K562 (cell line): Measurements from ENCODE around the gene PRR11. TPM values are rescaled to one million over a fixed set of nuclear protein-coding genes. Genes with fewer than 3 reads are reported as not detected.

ENCODE experiments used
- ATF3 ChIP-seq, 2 experiments: fragments of 450-650 bp in 1 of 2; sonication (generic) in 1 of 2; formaldehyde crosslinking in 1 of 2; IDR thresholded peaks in 1 of 2; conservative IDR thresholded peaks in 1 of 2; 2 replicates each; pipeline versions ENCODE4 v1.6.1 to v1.8.1; 2016 to 2023; ENCODE audit warnings: mild to moderate bottlenecking in 2 of 2, moderate library complexity in 2 of 2, inconsistent platforms in 1 of 2, missing genetic modification reagents in 1 of 2
- ATF4 ChIP-seq: fragments of 450-650 bp; formaldehyde crosslinking; IDR thresholded peaks from 2 replicates; pipeline ENCODE4 v1.4.0; 2022; ENCODE audit warnings: mild to moderate bottlenecking, moderate library complexity
- C11orf30 ChIP-seq: fragments of 450-650 bp; IDR thresholded peaks from 2 replicates; pipeline ENCODE4 v1.6.1; 2016; ENCODE audit warnings: low read depth, mild to moderate bottlenecking
- CC2D1A ChIP-seq: fragments of 450-650 bp; IDR thresholded peaks from 2 replicates; pipeline ENCODE4 v1.6.1; 2017; ENCODE audit warnings: mild to moderate bottlenecking
- CCNT2 ChIP-seq: IDR thresholded peaks from 2 replicates; pipeline ENCODE4 v1.6.1; 2011; ENCODE audit warnings: borderline replicate concordance, low read depth, mild to moderate bottlenecking, moderate library complexity, mixed read lengths, low read length; ENCODE audit not compliant: insufficient read length; ENCODE audit errors: extremely low read depth
- DPF2 ChIP-seq: fragments of 450-650 bp; IDR thresholded peaks from 2 replicates; pipeline ENCODE4 v1.6.1; 2016
- EP400 ChIP-seq: fragments of 450-650 bp; IDR thresholded peaks from 2 replicates; pipeline ENCODE4 v1.6.1; 2017; ENCODE audit warnings: antibody characterized with exemption, mild to moderate bottlenecking, moderate library complexity
- EZH2 ChIP-seq: IDR thresholded peaks from 2 replicates; pipeline ENCODE4 v1.6.1; 2012; ENCODE audit warnings: low read depth, mild to moderate bottlenecking, inconsistent platforms, low read length, borderline replicate concordance
- FIP1L1 ChIP-seq: fragments of 200-400 bp; formaldehyde crosslinking; IDR thresholded peaks from 2 replicates; pipeline ENCODE4 v1.6.1; 2018; ENCODE audit warnings: mild to moderate bottlenecking, low read depth, low read length; ENCODE audit not compliant: poor library complexity, severe bottlenecking
- HINFP ChIP-seq: fragments of 450-650 bp; conservative IDR thresholded peaks from 2 replicates; pipeline ENCODE4 v1.6.1; 2016; ENCODE audit warnings: missing genetic modification characterization, low read depth, mild to moderate bottlenecking, control low read depth, missing compliant biosample characterization
- HMG20B ChIP-seq: fragments of 250-450 bp; sonication (Bioruptor Pico); IDR thresholded peaks from 2 replicates; pipeline ENCODE4 v1.5.0; 2021; ENCODE audit warnings: mild to moderate bottlenecking
- HMGN3 ChIP-seq: IDR thresholded peaks from 2 replicates; pipeline ENCODE4 v1.6.1; 2011; ENCODE audit warnings: borderline replicate concordance, low read depth, mild to moderate bottlenecking, mixed read lengths, low read length; ENCODE audit not compliant: insufficient read length; ENCODE audit errors: extremely low read depth
- HNRNPL ChIP-seq: fragments of 200-400 bp; formaldehyde crosslinking; IDR thresholded peaks from 2 replicates; pipeline ENCODE4 v1.6.1; 2017; ENCODE audit warnings: low read depth, mild to moderate bottlenecking, low read length
- MNT ChIP-seq, 2 experiments: fragments of 450-650 bp; conservative IDR thresholded peaks; 2 replicates each; pipeline ENCODE4 v1.6.1; 2017; ENCODE audit warnings: mild to moderate bottlenecking in 2 of 2, moderate library complexity in 2 of 2
- NFIC ChIP-seq: fragments of 450-650 bp; IDR thresholded peaks from 2 replicates; pipeline ENCODE4 v1.6.1; 2017; ENCODE audit warnings: mild to moderate bottlenecking, inconsistent platforms
- NFYB ChIP-seq: IDR thresholded peaks from 2 replicates; pipeline ENCODE4 v1.6.1; 2011; ENCODE audit warnings: mild to moderate bottlenecking, moderate library complexity; ENCODE audit not compliant: insufficient read length; ENCODE audit errors: extremely low read depth
- POLR3G ChIP-seq: IDR thresholded peaks from 2 replicates; pipeline ENCODE4 v1.6.1; 2011; ENCODE audit not compliant: insufficient read length, insufficient replicate concordance; ENCODE audit errors: extremely low read depth
- SAP30 ChIP-seq: fragments of 200-600 bp; sonication (generic); IDR thresholded peaks from 2 replicates; pipeline ENCODE4 v1.6.1; 2012; ENCODE audit warnings: borderline replicate concordance, low read depth, mild to moderate bottlenecking, moderate library complexity, low read length, control low read depth, inconsistent platforms; ENCODE audit not compliant: insufficient read depth, poor library complexity, severe bottlenecking
- SETDB1 ChIP-seq: IDR thresholded peaks from one replicate; pipeline ENCODE4 v1.6.1; 2012; ENCODE audit warnings: low read length, control low read depth, inconsistent platforms
- SMARCA4 ChIP-seq: fragments of 450-650 bp; IDR thresholded peaks from 2 replicates; pipeline ENCODE4 v1.6.1; 2016
- SMARCE1 ChIP-seq: fragments of 450-650 bp; IDR thresholded peaks from 2 replicates; pipeline ENCODE4 v1.7.1; 2016; ENCODE audit warnings: mild to moderate bottlenecking
- ZFP36 ChIP-seq: fragments of 150-350 bp; IDR thresholded peaks from 2 replicates; pipeline ENCODE4 v1.6.1; 2018; ENCODE audit warnings: low read length, low read depth; ENCODE audit not compliant: partially characterized antibody
- ZNF324 ChIP-seq: fragments of 250-450 bp; sonication (Bioruptor Pico); IDR thresholded peaks from 2 replicates; pipeline ENCODE4 v1.4.0; 2020; ENCODE audit warnings: mild to moderate bottlenecking
- ZNF695 ChIP-seq: fragments of 450-650 bp; formaldehyde crosslinking; IDR thresholded peaks from 2 replicates; pipeline ENCODE4 v1.4.0; 2020; ENCODE audit warnings: mild to moderate bottlenecking, moderate library complexity
- polyA plus RNA-seq, 8 experiments: library from polyadenylated mRNA; depleted of rRNA in 4 of 8; stranded (reverse) in 5 of 8; unstranded in 3 of 8; fragments of >200 nt; fragmentation: Nextera tagmentation in 2 of 8; fragmentation: Illumina TruSeq in 1 of 8; extraction: Ambion mirVana in 2 of 8; extraction: Trizol in 1 of 8; gene quantifications; 2 replicates each; pipeline versions ENCODE4 v1.2.1 to v1.2.3, GENCODE V29; 2011 to 2014; ENCODE audit warnings: inconsistent platforms in 1 of 8, missing spikeins in 1 of 8
- total RNA-seq, 7 experiments: library from RNA; depleted of rRNA in 6 of 7; stranded (reverse); fragments of >200 nt in 6 of 7; fragmentation: Illumina TruSeq in 2 of 7; extraction: Trizol in 2 of 7; gene quantifications; 2 replicates each; pipeline versions ENCODE4 v1.2.1 to v1.2.3, GENCODE V29; 2011 to 2021; ENCODE audit warnings: low replicate concordance in 1 of 7

Gene PRR11
- total and polyA plus RNA-seq, 9 of the 15 experiments (the other 6 are each of a cell fraction or from before 2014, with no cell fraction given), result 13.3 to 75.2 (median 46.4) TPM

- TF ChIP-seq ATF3 (IDR thresholded peaks at IDR 0.05), result no peak
- TF ChIP-seq ATF3 (CRISPR knock-in tag; conservative IDR thresholded peaks at IDR 0.05), result 0 out of 2 replicates have a peak, but pooled peaks have one; percentile 16
- no peak for TF ChIP-seq ZNF324 (CRISPR knock-in tag)
- TF ChIP-seq EP400, result peak; percentile 83; the same call in 1 of the 2 replicates
- TF ChIP-seq HNRNPL, result no peak
- TF ChIP-seq SMARCE1, result no peak
- no peak for TF ChIP-seq HMG20B (CRISPR knock-in tag)
- TF ChIP-seq SMARCA4, result no peak
- no peak for TF ChIP-seq ATF4 (CRISPR knock-in tag)
- no peak for TF ChIP-seq ZNF695 (CRISPR knock-in tag)
- peak; percentile 80 for TF ChIP-seq C11orf30
- TF ChIP-seq DPF2, result 0 out of 2 replicates have a peak, but pooled peaks have one; percentile 24
- TF ChIP-seq SAP30, result peak; percentile 75
- no peak for TF ChIP-seq FIP1L1
- TF ChIP-seq ZFP36, result no peak
- TF ChIP-seq SETDB1, result no peak
- TF ChIP-seq NFYB, result peak; percentile 98
- TF ChIP-seq MNT (conservative IDR thresholded peaks at IDR 0.05), result peak; percentile 52 to 86
- no peak for TF ChIP-seq POLR3G
- no peak for TF ChIP-seq NFIC
- no peak for TF ChIP-seq CC2D1A
- no peak for TF ChIP-seq HINFP (tag)
- TF ChIP-seq HMGN3, result no peak
- TF ChIP-seq CCNT2, result no peak
- no peak for TF ChIP-seq EZH2
Observed at GRCh38 chr17:59154721-59155438, 666 bp upstream of the PRR11 start, which contains the start of gene SKA2 (continued).
